WTC11 (cell line): ENCODE results near the gene FAM72C.
"Not testable (repeated sequence)": the region's sequence is repeated elsewhere in the genome, so short reads cannot be mapped to it uniquely, and the experiment has no call there.

Source experiments
- ATF3 ChIP-seq: sonication (generic); formaldehyde crosslinking; conservative IDR thresholded peaks from 2 replicates; pipeline ENCODE4 v1.8.1; 2022; ENCODE audit warnings: mild to moderate bottlenecking, missing genetic modification reagents
- NR1H2 ChIP-seq: sonication (generic); formaldehyde crosslinking; IDR thresholded peaks from 2 replicates; pipeline ENCODE4 v1.9.0; 2021; ENCODE audit warnings: mild to moderate bottlenecking, moderate library complexity, missing genetic modification reagents
- PRRX2 ChIP-seq: fragments of 250-450 bp; sonication (Bioruptor Pico); IDR thresholded peaks from 2 replicates; pipeline ENCODE4 v1.8.0; 2021; ENCODE audit warnings: mild to moderate bottlenecking
- TEAD1 ChIP-seq: sonication (generic); formaldehyde crosslinking; IDR thresholded peaks from 2 replicates; pipeline ENCODE4 v1.8.0; 2022; ENCODE audit warnings: mild to moderate bottlenecking, missing genetic modification reagents
- TEAD4 ChIP-seq: sonication (generic); formaldehyde crosslinking; IDR thresholded peaks from 2 replicates; pipeline ENCODE4 v1.8.0; 2022; ENCODE audit warnings: mild to moderate bottlenecking, missing genetic modification reagents
- TF ChIP-seq, protein P1 (sequence below): sonication (generic); formaldehyde crosslinking; IDR thresholded peaks from 2 replicates; pipeline ENCODE4 v1.8.0; 2022; ENCODE audit warnings: mild to moderate bottlenecking, missing genetic modification reagents
- TF ChIP-seq, protein P2 (sequence below): fragments of 200-600 bp; IDR thresholded peaks from 2 replicates; pipeline ENCODE4 v1.8.0; 2022; ENCODE audit warnings: antibody characterized with exemption
- TF ChIP-seq, protein P3 (sequence below): sonication (generic); formaldehyde crosslinking; IDR thresholded peaks from 2 replicates; pipeline ENCODE4 v1.8.0; 2023; ENCODE audit warnings: mild to moderate bottlenecking, missing genetic modification reagents
- TF ChIP-seq, protein P4 (sequence below): sonication (generic); formaldehyde crosslinking; IDR thresholded peaks from 2 replicates; pipeline ENCODE4 v1.8.1; 2023; ENCODE audit warnings: mild to moderate bottlenecking, missing genetic modification reagents, moderate library complexity

- TF ChIP-seq, protein P1, sequence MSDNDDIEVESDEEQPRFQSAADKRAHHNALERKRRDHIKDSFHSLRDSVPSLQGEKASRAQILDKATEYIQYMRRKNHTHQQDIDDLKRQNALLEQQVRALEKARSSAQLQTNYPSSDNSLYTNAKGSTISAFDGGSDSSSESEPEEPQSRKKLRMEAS = not testable (repeated sequence)
- TF ChIP-seq, protein P2, sequence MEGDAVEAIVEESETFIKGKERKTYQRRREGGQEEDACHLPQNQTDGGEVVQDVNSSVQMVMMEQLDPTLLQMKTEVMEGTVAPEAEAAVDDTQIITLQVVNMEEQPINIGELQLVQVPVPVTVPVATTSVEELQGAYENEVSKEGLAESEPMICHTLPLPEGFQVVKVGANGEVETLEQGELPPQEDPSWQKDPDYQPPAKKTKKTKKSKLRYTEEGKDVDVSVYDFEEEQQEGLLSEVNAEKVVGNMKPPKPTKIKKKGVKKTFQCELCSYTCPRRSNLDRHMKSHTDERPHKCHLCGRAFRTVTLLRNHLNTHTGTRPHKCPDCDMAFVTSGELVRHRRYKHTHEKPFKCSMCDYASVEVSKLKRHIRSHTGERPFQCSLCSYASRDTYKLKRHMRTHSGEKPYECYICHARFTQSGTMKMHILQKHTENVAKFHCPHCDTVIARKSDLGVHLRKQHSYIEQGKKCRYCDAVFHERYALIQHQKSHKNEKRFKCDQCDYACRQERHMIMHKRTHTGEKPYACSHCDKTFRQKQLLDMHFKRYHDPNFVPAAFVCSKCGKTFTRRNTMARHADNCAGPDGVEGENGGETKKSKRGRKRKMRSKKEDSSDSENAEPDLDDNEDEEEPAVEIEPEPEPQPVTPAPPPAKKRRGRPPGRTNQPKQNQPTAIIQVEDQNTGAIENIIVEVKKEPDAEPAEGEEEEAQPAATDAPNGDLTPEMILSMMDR = not testable (repeated sequence)
- TF ChIP-seq, protein P3, sequence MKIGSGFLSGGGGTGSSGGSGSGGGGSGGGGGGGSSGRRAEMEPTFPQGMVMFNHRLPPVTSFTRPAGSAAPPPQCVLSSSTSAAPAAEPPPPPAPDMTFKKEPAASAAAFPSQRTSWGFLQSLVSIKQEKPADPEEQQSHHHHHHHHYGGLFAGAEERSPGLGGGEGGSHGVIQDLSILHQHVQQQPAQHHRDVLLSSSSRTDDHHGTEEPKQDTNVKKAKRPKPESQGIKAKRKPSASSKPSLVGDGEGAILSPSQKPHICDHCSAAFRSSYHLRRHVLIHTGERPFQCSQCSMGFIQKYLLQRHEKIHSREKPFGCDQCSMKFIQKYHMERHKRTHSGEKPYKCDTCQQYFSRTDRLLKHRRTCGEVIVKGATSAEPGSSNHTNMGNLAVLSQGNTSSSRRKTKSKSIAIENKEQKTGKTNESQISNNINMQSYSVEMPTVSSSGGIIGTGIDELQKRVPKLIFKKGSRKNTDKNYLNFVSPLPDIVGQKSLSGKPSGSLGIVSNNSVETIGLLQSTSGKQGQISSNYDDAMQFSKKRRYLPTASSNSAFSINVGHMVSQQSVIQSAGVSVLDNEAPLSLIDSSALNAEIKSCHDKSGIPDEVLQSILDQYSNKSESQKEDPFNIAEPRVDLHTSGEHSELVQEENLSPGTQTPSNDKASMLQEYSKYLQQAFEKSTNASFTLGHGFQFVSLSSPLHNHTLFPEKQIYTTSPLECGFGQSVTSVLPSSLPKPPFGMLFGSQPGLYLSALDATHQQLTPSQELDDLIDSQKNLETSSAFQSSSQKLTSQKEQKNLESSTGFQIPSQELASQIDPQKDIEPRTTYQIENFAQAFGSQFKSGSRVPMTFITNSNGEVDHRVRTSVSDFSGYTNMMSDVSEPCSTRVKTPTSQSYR = not testable (repeated sequence)
- not testable (repeated sequence) for TF ChIP-seq PRRX2; TEAD1 (CRISPR knock-in tag); NR1H2 (CRISPR knock-in tag); TEAD4 (CRISPR knock-in tag); ATF3 (CRISPR knock-in tag)
- TF ChIP-seq, protein P4, sequence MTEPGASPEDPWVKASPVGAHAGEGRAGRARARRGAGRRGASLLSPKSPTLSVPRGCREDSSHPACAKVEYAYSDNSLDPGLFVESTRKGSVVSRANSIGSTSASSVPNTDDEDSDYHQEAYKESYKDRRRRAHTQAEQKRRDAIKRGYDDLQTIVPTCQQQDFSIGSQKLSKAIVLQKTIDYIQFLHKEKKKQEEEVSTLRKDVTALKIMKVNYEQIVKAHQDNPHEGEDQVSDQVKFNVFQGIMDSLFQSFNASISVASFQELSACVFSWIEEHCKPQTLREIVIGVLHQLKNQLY = not testable (repeated sequence)
These were observed 29.4 kb downstream of the FAM72C start for GRCh38 chr1:143942238-143942860.
